ENCODE measurements around the gene MRC1. TPM values are rescaled to one million over a fixed set of nuclear protein-coding genes. Genes with fewer than 3 reads are reported as not detected.

MRC1 gene
- total and polyA plus RNA-seq, 10 of the 15 experiments (the other 5 are each of a cell fraction or from before 2014, with no cell fraction given) = 0.01 to 0.21 (median 0.03) TPM; not detected in 5

GRCh38 chr10:17857040-17857439 is 47.9 kb downstream of the MRC1 start:
- ChIA-PET SMC1A (ENCODE audit: uncharacterized antibody, unreplicated experiment) (interaction anchor here (1.9 kb wide), 1 partner anchor 9 kb away, joined by 8 read pairs; no protein-coding TSS in a partner anchor), POLR2A (no interaction called here), CTCF (interaction anchor here (0.7 to 1.7 kb wide), 2 partner anchors 9 to 11 kb away, joined by 3 to 6 read pairs; no protein-coding TSS in a partner anchor), RAD21 (ENCODE audit: unreplicated experiment) (interaction anchor here (0.5 kb wide), 1 partner anchor 140 kb away, joined by 3 read pairs; no protein-coding TSS in a partner anchor)
- Histone ChIP-seq H3K79me2 (ENCODE audit: control insufficient read depth, insufficient read depth, low read length) (no peaks in the 10 kb centered on the region), H3K27me3 (replicated peaks in 1 of 2; ENCODE audit: control insufficient read depth in 2 of 2, insufficient read depth in 2 of 2, low read length in 1 of 2) (no peaks in the 10 kb centered on the region), H3K4me2 (ENCODE audit: control insufficient read depth, insufficient read depth) (no peak overlapping the region), H4K20me1 (ENCODE audit: control insufficient read depth, insufficient read depth) (no peaks in the 10 kb centered on the region), H3K4me1 (ENCODE audit: control insufficient read depth, insufficient read depth, low read length) (no peaks in the 10 kb centered on the region; the same call in 1 of the 2 replicates), H3K4me3 (no peak overlapping the region), H3K27ac (ENCODE audit: control insufficient read depth, insufficient read depth) (no peak overlapping the region), H2AFZ (ENCODE audit: control insufficient read depth, low read depth, low read length) (no peak overlapping the region), H3K9ac (ENCODE audit: control insufficient read depth, insufficient read depth, low read length) (no peak overlapping the region), H3K36me3 (ENCODE audit: control insufficient read depth in 2 of 2, insufficient read depth in 2 of 2, low read length in 1 of 2) (no peaks in the 10 kb centered on the region), H3K9me3 (replicated peaks; ENCODE audit: control insufficient read depth, insufficient read depth, low read length) (no peaks in the 10 kb centered on the region; the same call in 2 of the 3 replicates)
- DNase-seq (ENCODE audit: low read depth, low spot score) = no peak
- intact Hi-C loops (cut with micrococcal nuclease; ENCODE audit: unreplicated experiment) = loop anchor here (10.0 kb wide), 1 partner anchor 458 kb away; no protein-coding TSS in a partner anchor
- WGBS (ENCODE audit: insufficient coverage, insufficient replicate concordance, low lambda C conversion rate, missing lambda C conversion rate) = 2% methylated on average over 3 of the region's 3 CpGs
- no TSS peak for BruUV-seq (replicated peaks)
- no peak for FAIRE-seq
- in situ Hi-C loops (cut with MboI) = no loop called here
- no peak for ATAC-seq
- TF ChIP-seq FOXM1 (IDR thresholded peaks at IDR 0.05; ENCODE audit: low read depth, low read length) = no peak
- TF ChIP-seq TBL1XR1 (IDR thresholded peaks at IDR 0.05; ENCODE audit: low read depth, low read length) = no peak
- TF ChIP-seq HCFC1 (IDR thresholded peaks at IDR 0.05; ENCODE audit: low read length) = no peak
- no peak for TF ChIP-seq ESRRA (IDR thresholded peaks at IDR 0.05; ENCODE audit: low read length)
- no peak for TF ChIP-seq CHD2 (IDR thresholded peaks at IDR 0.05; ENCODE audit: borderline replicate concordance, low read depth, low read length)
- no peak for TF ChIP-seq SMC3 (IDR thresholded peaks at IDR 0.05; ENCODE audit: borderline replicate concordance, low read length)
- TF ChIP-seq CEBPB (IDR thresholded peaks at IDR 0.05; ENCODE audit: borderline replicate concordance in 1 of 2, low read depth in 2 of 2, low read length in 2 of 2) = no peak
- TF ChIP-seq SMAD1 (IDR thresholded peaks at IDR 0.05; ENCODE audit: low read depth, partially characterized antibody) = no peak
- no peak for TF ChIP-seq SMAD5 (IDR thresholded peaks at IDR 0.05; ENCODE audit: low read depth)
- no peak for TF ChIP-seq CREB1 (IDR thresholded peaks at IDR 0.05; ENCODE audit: low read depth)

Data from GM12878 (cell line).